Measurements from ENCODE around the gene LRCH4.
"Not testable (repeated sequence)": the region's sequence is repeated elsewhere in the genome, so short reads cannot be mapped to it uniquely, and the experiment has no call there.

DNA sequence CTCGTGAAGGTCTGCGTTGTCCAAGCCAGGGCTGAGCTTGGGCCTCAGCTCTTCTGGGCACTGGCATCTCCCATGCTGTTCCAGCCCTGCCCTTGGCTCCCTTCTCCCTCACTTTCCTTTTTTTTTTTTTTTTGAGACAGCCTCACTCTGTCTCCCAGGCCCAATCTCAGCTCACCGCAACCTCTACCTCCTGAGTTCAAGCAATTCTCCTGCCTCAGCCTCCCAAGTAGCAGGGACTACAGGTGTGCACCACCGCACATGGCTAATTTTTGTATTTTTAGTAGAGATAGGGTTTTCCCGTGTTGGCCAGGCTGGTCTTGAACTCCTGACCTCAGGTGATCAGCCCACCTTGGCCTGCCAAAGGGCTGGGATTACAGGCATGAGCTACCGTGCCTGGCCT lies 21.5 kb downstream of the LRCH4 start:
- TF ChIP-seq POLR2A (IDR thresholded peaks at IDR 0.05; ENCODE audit: low read length); GATA1 (IDR thresholded peaks at IDR 0.05; ENCODE audit: low read depth, low read length): not testable (repeated sequence)
